Measurements from ENCODE around the gene WASHC4. TPM values are rescaled to one million over a fixed set of nuclear protein-coding genes. Genes with fewer than 3 reads are reported as not detected.

WASHC4 gene
- total RNA-seq, 1 donor from 2014 or later, result 52.7 TPM

DNA sequence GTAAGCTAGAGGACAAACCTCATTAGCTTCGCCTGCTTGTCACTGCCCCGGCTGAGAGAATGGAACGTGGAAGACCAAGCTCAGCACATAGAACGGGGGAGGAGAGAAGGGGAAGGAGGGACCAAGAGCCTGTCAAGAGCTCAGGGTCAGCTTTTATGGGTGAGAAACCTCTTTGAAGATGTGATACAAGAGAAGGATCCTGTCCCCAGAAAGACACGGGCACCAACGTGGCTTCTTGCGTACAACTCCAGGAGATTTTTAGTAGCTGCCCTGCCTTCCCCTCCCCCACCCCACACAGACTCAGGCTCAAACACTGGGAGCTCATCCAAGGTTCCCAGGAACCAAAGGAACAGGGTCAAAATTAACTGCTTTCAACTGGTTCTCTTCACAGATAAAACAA, 93.8 kb downstream of the WASHC4 start:
- no peak overlapping the region for H3K27ac Mint-ChIP-seq
- no peak overlapping the region for H3K4me3 Mint-ChIP-seq (ENCODE audit: low read depth)
- no peak for DNase-seq (ENCODE audit: low spot score, unreplicated experiment)
- no peaks in the 10 kb centered on the region for H3K9me3 Mint-ChIP-seq (ENCODE audit: low read depth)
- peaks cover 3% of the 10 kb centered on the region for H3K4me1 Mint-ChIP-seq (ENCODE audit: low read depth)
- peaks cover 39% of the 10 kb centered on the region for H3K36me3 Mint-ChIP-seq (ENCODE audit: insufficient read depth)
- H3K27me3 Mint-ChIP-seq, result no peaks in the 10 kb centered on the region
- TF ChIP-seq, protein P1, sequence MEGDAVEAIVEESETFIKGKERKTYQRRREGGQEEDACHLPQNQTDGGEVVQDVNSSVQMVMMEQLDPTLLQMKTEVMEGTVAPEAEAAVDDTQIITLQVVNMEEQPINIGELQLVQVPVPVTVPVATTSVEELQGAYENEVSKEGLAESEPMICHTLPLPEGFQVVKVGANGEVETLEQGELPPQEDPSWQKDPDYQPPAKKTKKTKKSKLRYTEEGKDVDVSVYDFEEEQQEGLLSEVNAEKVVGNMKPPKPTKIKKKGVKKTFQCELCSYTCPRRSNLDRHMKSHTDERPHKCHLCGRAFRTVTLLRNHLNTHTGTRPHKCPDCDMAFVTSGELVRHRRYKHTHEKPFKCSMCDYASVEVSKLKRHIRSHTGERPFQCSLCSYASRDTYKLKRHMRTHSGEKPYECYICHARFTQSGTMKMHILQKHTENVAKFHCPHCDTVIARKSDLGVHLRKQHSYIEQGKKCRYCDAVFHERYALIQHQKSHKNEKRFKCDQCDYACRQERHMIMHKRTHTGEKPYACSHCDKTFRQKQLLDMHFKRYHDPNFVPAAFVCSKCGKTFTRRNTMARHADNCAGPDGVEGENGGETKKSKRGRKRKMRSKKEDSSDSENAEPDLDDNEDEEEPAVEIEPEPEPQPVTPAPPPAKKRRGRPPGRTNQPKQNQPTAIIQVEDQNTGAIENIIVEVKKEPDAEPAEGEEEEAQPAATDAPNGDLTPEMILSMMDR (IDR thresholded peaks at IDR 0.05; ENCODE audit: unreplicated experiment), result no peak

DNA sequence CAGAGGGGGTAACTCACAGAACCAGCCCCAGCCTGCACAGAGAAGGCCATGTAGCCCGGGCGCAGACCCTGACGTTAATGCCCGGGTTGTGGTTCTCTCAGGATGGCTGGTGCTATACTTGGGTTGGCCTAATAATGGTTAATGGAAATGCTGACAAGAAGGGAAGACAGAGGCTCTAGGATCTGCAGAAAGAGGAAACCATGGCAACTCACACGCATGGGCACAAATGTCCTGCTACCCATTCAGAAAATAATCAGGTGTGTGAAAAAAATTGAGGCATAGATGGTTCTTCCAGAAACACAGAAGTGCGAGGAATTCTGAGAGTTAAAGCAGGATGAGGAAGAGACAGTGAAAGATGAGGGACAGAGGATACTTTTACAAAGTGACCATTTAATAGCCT, 94.7 kb downstream of the WASHC4 start:
- H3K27ac Mint-ChIP-seq, result peak overlapping the region; percentile 86

DNA sequence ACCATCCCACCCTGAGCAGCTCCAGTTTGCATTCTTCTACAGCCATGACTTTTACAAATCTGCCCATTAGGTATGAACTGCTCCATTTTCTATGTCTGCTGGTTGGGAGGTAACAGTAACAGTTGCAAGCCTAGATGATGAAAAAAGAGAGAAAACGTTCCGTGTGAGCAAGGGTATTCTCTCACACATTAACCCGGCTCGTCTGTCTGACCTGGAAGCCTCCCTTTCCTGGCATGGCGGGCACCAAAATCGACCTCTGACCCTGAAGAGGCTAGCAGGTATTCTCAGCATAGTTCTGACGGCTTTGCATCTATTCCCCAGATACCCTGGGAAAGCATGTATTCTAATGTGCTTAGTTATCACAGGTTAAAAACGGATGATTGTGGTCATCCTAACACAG, 96.6 kb downstream of the WASHC4 start:
- DNase-seq (ENCODE audit: low spot score, unreplicated experiment), result no peak
- peaks cover 9% of the 10 kb centered on the region for H3K4me1 Mint-ChIP-seq (ENCODE audit: low read depth)
- H3K9me3 Mint-ChIP-seq (ENCODE audit: low read depth), result no peaks in the 10 kb centered on the region
- H3K36me3 Mint-ChIP-seq (ENCODE audit: insufficient read depth), result peaks cover 34% of the 10 kb centered on the region
- no peak overlapping the region for H3K27ac Mint-ChIP-seq
- H3K4me3 Mint-ChIP-seq (ENCODE audit: low read depth), result no peak overlapping the region
- TF ChIP-seq, protein P1 (IDR thresholded peaks at IDR 0.05; ENCODE audit: unreplicated experiment), result no peak
- no peaks in the 10 kb centered on the region for H3K27me3 Mint-ChIP-seq

More for the DNA sequence above, 94.7 kb downstream of the WASHC4 start:
- Mint-ChIP-seq H3K36me3 (ENCODE audit: insufficient read depth) (peaks cover 39% of the 10 kb centered on the region), H3K9me3 (ENCODE audit: low read depth) (no peaks in the 10 kb centered on the region), H3K4me1 (ENCODE audit: low read depth) (peaks cover 2% of the 10 kb centered on the region), H3K27me3 (no peaks in the 10 kb centered on the region), H3K4me3 (ENCODE audit: low read depth) (no peak overlapping the region)
- DNase-seq (ENCODE audit: low spot score, unreplicated experiment), result no peak
- TF ChIP-seq, protein P1 (IDR thresholded peaks at IDR 0.05; ENCODE audit: unreplicated experiment), result no peak

DNA sequence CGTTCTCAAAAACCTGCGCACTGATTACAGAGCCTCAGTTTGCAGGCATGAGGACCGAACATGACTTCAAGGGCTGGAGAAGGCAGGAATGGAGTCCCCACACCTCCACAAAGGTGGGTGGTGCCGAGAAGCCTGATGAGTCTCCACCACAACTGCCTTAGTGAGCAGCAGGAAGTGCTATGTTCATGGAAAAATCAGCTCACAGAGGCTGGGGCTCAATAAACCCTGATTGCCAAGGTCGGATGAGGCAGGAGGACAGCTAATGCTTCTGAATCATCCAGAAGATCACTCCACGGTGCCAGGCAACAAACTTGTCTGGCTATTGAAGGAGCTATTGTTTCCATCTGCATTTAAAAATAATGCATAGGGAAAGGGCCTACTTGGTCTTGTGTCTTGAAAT, 97.4 kb downstream of the WASHC4 start:
- TF ChIP-seq, protein P1 (IDR thresholded peaks at IDR 0.05; ENCODE audit: unreplicated experiment), result no peak
- no peak overlapping the region for H3K4me3 Mint-ChIP-seq (ENCODE audit: low read depth)
- H3K36me3 Mint-ChIP-seq (ENCODE audit: insufficient read depth), result peaks cover 32% of the 10 kb centered on the region
- H3K27ac Mint-ChIP-seq, result peak overlapping the region; percentile 51
- peaks cover 9% of the 10 kb centered on the region for H3K4me1 Mint-ChIP-seq (ENCODE audit: low read depth)
- H3K27me3 Mint-ChIP-seq, result no peaks in the 10 kb centered on the region
- no peaks in the 10 kb centered on the region for H3K9me3 Mint-ChIP-seq (ENCODE audit: low read depth)
- no peak for DNase-seq (ENCODE audit: low spot score, unreplicated experiment)

DNA sequence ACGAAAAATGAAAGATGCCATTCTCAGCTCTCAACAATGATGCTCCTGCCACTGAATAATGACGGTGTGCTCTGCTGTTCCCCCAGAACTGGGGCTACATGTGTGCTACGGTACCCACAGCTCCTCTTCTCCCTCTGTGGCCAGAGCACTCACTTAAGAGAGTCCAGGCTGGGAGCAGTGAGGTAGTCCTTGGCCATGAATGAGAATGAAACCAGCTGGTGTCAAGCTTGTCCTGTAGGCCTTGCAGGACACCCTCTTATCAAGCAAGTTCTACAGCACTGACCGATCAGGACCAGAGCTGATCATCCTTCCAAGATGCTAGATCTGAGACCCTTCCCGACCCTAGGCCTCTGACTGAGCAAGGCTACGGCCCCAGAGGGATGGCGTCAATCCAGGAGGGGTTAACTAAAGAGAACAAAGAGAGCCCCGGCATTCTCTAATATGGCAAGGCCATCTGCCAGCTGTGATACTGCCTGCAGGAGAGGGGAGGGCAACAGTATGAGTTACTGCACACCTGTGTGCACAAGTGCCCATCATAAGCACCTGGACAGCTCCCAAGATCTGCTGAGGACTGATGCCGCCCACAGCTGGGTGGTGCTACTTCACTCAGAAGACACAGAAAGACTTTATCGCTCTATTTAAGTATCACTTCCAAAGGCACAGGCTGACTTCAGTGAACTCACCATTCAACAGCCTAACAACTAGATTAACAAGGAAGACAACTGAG, 98.0 kb downstream of the WASHC4 start:
- Mint-ChIP-seq H3K36me3 (ENCODE audit: insufficient read depth) (peaks cover 36% of the 10 kb centered on the region), H3K27me3 (no peaks in the 10 kb centered on the region), H3K27ac (peak overlapping the region; percentile 51), H3K4me1 (ENCODE audit: low read depth) (peaks cover 9% of the 10 kb centered on the region), H3K9me3 (ENCODE audit: low read depth) (no peaks in the 10 kb centered on the region), H3K4me3 (ENCODE audit: low read depth) (no peak overlapping the region)
- TF ChIP-seq, protein P1 (IDR thresholded peaks at IDR 0.05; ENCODE audit: unreplicated experiment), result no peak
- no peak for DNase-seq (ENCODE audit: low spot score, unreplicated experiment)
